Muscle layer of duodenum (tissue), 2 donors: ENCODE measurements around the gene CCZ1B.
"Not testable (repeated sequence)": the region's sequence is repeated elsewhere in the genome, so short reads cannot be mapped to it uniquely, and the experiment has no call there.

Source experiments
- H3K27ac ChIP-seq: one replicate; pipeline ENCODE4 v1.7.0; 2013; ENCODE audit warnings: mild to moderate bottlenecking, low read length
- H3K27me3 ChIP-seq: one replicate; pipeline ENCODE4 v1.7.0; 2013; ENCODE audit warnings: low read depth, mild to moderate bottlenecking, control low read depth, low read length
- H3K36me3 ChIP-seq, 2 donors: one replicate each; pipeline ENCODE4 v1.7.0; 2013; ENCODE audit warnings: low read length in 2 of 2, control low read depth in 1 of 2, mild to moderate bottlenecking in 1 of 2; ENCODE audit not compliant: insufficient read depth in 2 of 2, control insufficient read depth in 1 of 2
- H3K4me1 ChIP-seq, 2 donors: one replicate each; pipeline ENCODE4 v1.7.0; 2013; ENCODE audit warnings: low read length in 2 of 2, mild to moderate bottlenecking in 2 of 2, control low read depth in 1 of 2, moderate library complexity in 1 of 2; ENCODE audit not compliant: insufficient read depth in 2 of 2, control insufficient read depth in 1 of 2
- H3K4me3 ChIP-seq, 2 donors: one replicate each; pipeline ENCODE4 v1.7.0; 2013; ENCODE audit warnings: low read length in 2 of 2, low read depth in 1 of 2, mild to moderate bottlenecking in 1 of 2
- H3K9me3 ChIP-seq, 2 donors: one replicate each; pipeline ENCODE4 v1.7.0; 2013; ENCODE audit warnings: low read length in 2 of 2, control low read depth in 1 of 2, mild to moderate bottlenecking in 1 of 2; ENCODE audit not compliant: control insufficient read depth in 1 of 2
- donor health status: healthy.

CCZ1B gene

GRCh38 chr7:6826151-6826550 lies at the start of gene CCZ1B:
Gene CCZ1B (minus strand): TSS chr7:6826275. CDS start chr7:6826197, 78 bp downstream.
- H3K4me3 ChIP-seq: peak within 1 kb of the TSS in 1 of 2 donors; percentile 54
- H3K4me1 ChIP-seq, H3K27me3 ChIP-seq, H3K36me3 ChIP-seq, H3K27ac ChIP-seq, H3K9me3 ChIP-seq: not testable (repeated sequence)

GRCh38 chr7:6875022-6875421 lies 48.9 kb upstream of the CCZ1B start:
- H3K27me3 ChIP-seq, H3K9me3 ChIP-seq, H3K27ac ChIP-seq, H3K36me3 ChIP-seq, H3K4me1 ChIP-seq, H3K4me3 ChIP-seq: not testable (repeated sequence)

- H3K36me3 ChIP-seq, H3K4me1 ChIP-seq, H3K27me3 ChIP-seq, H3K27ac ChIP-seq, H3K4me3 ChIP-seq, H3K9me3 ChIP-seq: not testable (repeated sequence)
These were observed 46.3 kb upstream of the CCZ1B start for GRCh38 chr7:6872246-6872945.

- H3K36me3 ChIP-seq, H3K27me3 ChIP-seq, H3K27ac ChIP-seq: not testable (repeated sequence)
These were observed 45.5 kb upstream of the CCZ1B start for GRCh38 chr7:6871421-6872144.

GRCh38 chr7:6864751-6865150 lies 38.7 kb upstream of the CCZ1B start:
- not testable (repeated sequence) for H3K27me3 ChIP-seq, H3K36me3 ChIP-seq, H3K4me1 ChIP-seq, H3K9me3 ChIP-seq, H3K27ac ChIP-seq, H3K4me3 ChIP-seq

More at GRCh38 chr7:6871421-6872144, 45.5 kb upstream of the CCZ1B start:
- H3K9me3 ChIP-seq, H3K4me3 ChIP-seq, H3K4me1 ChIP-seq: not testable (repeated sequence)

- H3K27me3 ChIP-seq, H3K4me1 ChIP-seq, H3K36me3 ChIP-seq, H3K27ac ChIP-seq, H3K9me3 ChIP-seq, H3K4me3 ChIP-seq: not testable (repeated sequence)
These were observed 38.1 kb upstream of the CCZ1B start for GRCh38 chr7:6864188-6864587.

- H3K27ac ChIP-seq, H3K27me3 ChIP-seq, H3K36me3 ChIP-seq, H3K4me1 ChIP-seq, H3K4me3 ChIP-seq, H3K9me3 ChIP-seq: not testable (repeated sequence)
These were observed 36.8 kb upstream of the CCZ1B start for GRCh38 chr7:6862876-6863275.

- not testable (repeated sequence) for H3K36me3 ChIP-seq, H3K4me1 ChIP-seq, H3K4me3 ChIP-seq, H3K27ac ChIP-seq, H3K27me3 ChIP-seq, H3K9me3 ChIP-seq
These were observed 31.7 kb upstream of the CCZ1B start for GRCh38 chr7:6857721-6858314.

GRCh38 chr7:6855563-6856131 lies 29.6 kb upstream of the CCZ1B start:
- H3K9me3 ChIP-seq, H3K27ac ChIP-seq, H3K27me3 ChIP-seq, H3K4me1 ChIP-seq, H3K36me3 ChIP-seq: not testable (repeated sequence)
- peak overlapping the region in 1 of 2 donors; percentile 66 for H3K4me3 ChIP-seq

- H3K4me3 ChIP-seq: peak overlapping the region; percentile 21 to 66
- H3K4me1 ChIP-seq, H3K27me3 ChIP-seq, H3K27ac ChIP-seq, H3K9me3 ChIP-seq, H3K36me3 ChIP-seq: not testable (repeated sequence)
These were observed 28.9 kb upstream of the CCZ1B start for GRCh38 chr7:6854747-6855562.

GRCh38 chr7:6853681-6854080 lies 27.6 kb upstream of the CCZ1B start:
- not testable (repeated sequence) for H3K27me3 ChIP-seq, H3K27ac ChIP-seq, H3K4me3 ChIP-seq, H3K36me3 ChIP-seq, H3K9me3 ChIP-seq, H3K4me1 ChIP-seq
